WTC11 (cell line): ENCODE results near the gene RAB3D. TPM values are rescaled to one million over a fixed set of nuclear protein-coding genes. Genes with fewer than 3 reads are reported as not detected.

Source experiments
- ATAC-seq: fragments of 200-7000 bp; cut with Tn5 transposase; 2 replicates; pipeline ENCODE4 v1.10.0; 2021; ENCODE audit warnings: mild to moderate bottlenecking, moderate library complexity
- CTCF ChIA-PET: fragments of 300-600 bp; sonication (Branson Sonifier 250); formaldehyde crosslinking; loops from one replicate; lab custom pipeline; 2021; ENCODE audit warnings: antibody characterized with exemption; lab: Charles Lee
- POLR2A ChIA-PET: fragments of 350-600 bp; sonication (Branson Sonifier 250); formaldehyde crosslinking; loops from one replicate; lab custom pipeline; 2021; ENCODE audit warnings: antibody characterized with exemption; lab: Charles Lee
- DNase-seq: peaks from one replicate; pipeline ENCODE4 v3.0.0; 2021; ENCODE audit warnings: low spot score
- H3K27ac Mint-ChIP-seq: 2 replicates; pipeline ENCODE4 v1.8.0; 2021; ENCODE audit warnings: mixed read lengths
- H3K27me3 Mint-ChIP-seq: 2 replicates; pipeline ENCODE4 v1.8.0; 2021; ENCODE audit warnings: low read depth, mild to moderate bottlenecking, moderate library complexity, mixed read lengths
- H3K36me3 Mint-ChIP-seq: 2 replicates; pipeline ENCODE4 v1.8.0; 2021; ENCODE audit warnings: mixed read lengths
- H3K4me1 Mint-ChIP-seq: 2 replicates; pipeline ENCODE4 v1.8.0; 2022; ENCODE audit warnings: mixed read lengths
- H3K4me3 Mint-ChIP-seq: 2 replicates; pipeline ENCODE4 v1.8.0; 2021; ENCODE audit warnings: mild to moderate bottlenecking, moderate library complexity, mixed read lengths
- H3K9me3 Mint-ChIP-seq: 2 replicates; pipeline ENCODE4 v1.8.0; 2021; ENCODE audit warnings: mixed read lengths
- AFF4 ChIP-seq: sonication (generic); formaldehyde crosslinking; IDR thresholded peaks from 2 replicates; pipeline ENCODE4 v1.8.1; 2023; ENCODE audit warnings: mild to moderate bottlenecking, missing genetic modification reagents, borderline replicate concordance
- ARID4B ChIP-seq: sonication (generic); formaldehyde crosslinking; IDR thresholded peaks from 2 replicates; pipeline ENCODE4 v1.8.0; 2023; ENCODE audit warnings: missing genetic modification reagents, mild to moderate bottlenecking, borderline replicate concordance
- CBFB ChIP-seq: sonication (generic); formaldehyde crosslinking; IDR thresholded peaks from 2 replicates; pipeline ENCODE4 v1.8.1; 2022; ENCODE audit warnings: mild to moderate bottlenecking, low read depth, missing genetic modification reagents
- EMX1 ChIP-seq: fragments of 250-450 bp; sonication (Bioruptor Pico); IDR thresholded peaks from 2 replicates; pipeline ENCODE4 v1.8.0; 2021; ENCODE audit warnings: mild to moderate bottlenecking
- ERG ChIP-seq: fragments of 250-450 bp; sonication (Bioruptor Pico); IDR thresholded peaks from 2 replicates; pipeline ENCODE4 v1.8.0; 2021; ENCODE audit warnings: mild to moderate bottlenecking
- FOXJ3 ChIP-seq: sonication (generic); formaldehyde crosslinking; IDR thresholded peaks from 2 replicates; pipeline ENCODE4 v1.9.0; 2021; ENCODE audit warnings: missing genetic modification reagents, mild to moderate bottlenecking, borderline replicate concordance
- GRHL2 ChIP-seq: fragments of 250-450 bp; sonication (Bioruptor Pico); IDR thresholded peaks from 2 replicates; pipeline ENCODE4 v1.8.0; 2022; ENCODE audit warnings: mild to moderate bottlenecking, moderate library complexity; ENCODE audit not compliant: insufficient replicate concordance, severe bottlenecking
- IRF2 ChIP-seq: sonication (generic); formaldehyde crosslinking; IDR thresholded peaks from 2 replicates; pipeline ENCODE4 v1.8.0; 2022; ENCODE audit warnings: low read depth, missing genetic modification reagents, borderline replicate concordance
- NFYB ChIP-seq: sonication (generic); formaldehyde crosslinking; conservative IDR thresholded peaks from 2 replicates; pipeline ENCODE4 v1.8.0; 2022; ENCODE audit warnings: low read depth, missing genetic modification reagents
- SMAD3 ChIP-seq: sonication (generic); formaldehyde crosslinking; IDR thresholded peaks from 2 replicates; pipeline ENCODE4 v1.8.0; 2022; ENCODE audit warnings: missing genetic modification reagents, mild to moderate bottlenecking, borderline replicate concordance
- TCF7 ChIP-seq: sonication (generic); formaldehyde crosslinking; IDR thresholded peaks from 2 replicates; pipeline ENCODE4 v1.8.0; 2022; ENCODE audit warnings: mild to moderate bottlenecking, low read depth, missing genetic modification reagents, moderate library complexity
- TEAD1 ChIP-seq: sonication (generic); formaldehyde crosslinking; IDR thresholded peaks from 2 replicates; pipeline ENCODE4 v1.8.0; 2022; ENCODE audit warnings: mild to moderate bottlenecking, missing genetic modification reagents
- USF2 ChIP-seq: sonication (generic); formaldehyde crosslinking; IDR thresholded peaks from 2 replicates; pipeline ENCODE4 v1.8.1; 2023; ENCODE audit warnings: mild to moderate bottlenecking, missing genetic modification reagents, moderate library complexity
- ZNF232 ChIP-seq: sonication (generic); formaldehyde crosslinking; IDR thresholded peaks from 2 replicates; pipeline ENCODE4 v1.8.0; 2022; ENCODE audit warnings: mild to moderate bottlenecking, missing genetic modification reagents
- ZNF317 ChIP-seq: sonication (generic); formaldehyde crosslinking; IDR thresholded peaks from 2 replicates; pipeline ENCODE4 v1.8.1; 2023; ENCODE audit warnings: low read depth, mild to moderate bottlenecking, moderate library complexity, missing genetic modification reagents, borderline replicate concordance
- ZNF396 ChIP-seq: fragments of 250-450 bp; sonication (Bioruptor Pico); IDR thresholded peaks from 2 replicates; pipeline ENCODE4 v1.8.0; 2021; ENCODE audit warnings: mild to moderate bottlenecking, moderate library complexity, borderline replicate concordance
- ZNF512 ChIP-seq: sonication (generic); formaldehyde crosslinking; IDR thresholded peaks from 2 replicates; pipeline ENCODE4 v1.8.1; 2022; ENCODE audit warnings: missing genetic modification reagents, borderline replicate concordance
- total RNA-seq: library from RNA; stranded (reverse); gene quantifications from 3 replicates; pipeline ENCODE4 v1.2.3, GENCODE V29; 2021

The RAB3D gene
- total RNA-seq, 1 experiment from 2014 or later, result 18.9 TPM

- TF ChIP-seq AFF4 (CRISPR knock-in tag) (no peak), NFYB (CRISPR knock-in tag) (no peak), ARID4B (CRISPR knock-in tag) (peak; percentile 62; the same call in 1 of the 2 replicates), ZNF232 (CRISPR knock-in tag) (no peak), FOXJ3 (CRISPR knock-in tag) (no peak), TEAD1 (CRISPR knock-in tag) (no peak; the same call in 1 of the 2 replicates), TCF7 (CRISPR knock-in tag) (no peak)
- TF ChIP-seq, all 79 proteins: peak for 10
These were observed at the start of gene RAB3D (continued) for GRCh38 chr19:11339254-11340098.

GRCh38 chr19:11387162-11388034 lies 47.9 kb upstream of the RAB3D start:
- H3K4me3 Mint-ChIP-seq, result no peak overlapping the region
- DNase-seq, result no peak
- ATAC-seq, result no peak
- no peak overlapping the region for H3K27ac Mint-ChIP-seq
- POLR2A ChIA-PET, result no interaction called here
- H3K4me1 Mint-ChIP-seq, result peaks cover 5% of the 10 kb centered on the region; the same call in 1 of the 2 replicates
- 0 out of 2 replicates have a peak, but pooled peaks cover 3% of the 10 kb centered on the region for H3K36me3 Mint-ChIP-seq
- CTCF ChIA-PET, result interaction anchor here (0.7 to 0.8 kb wide), 2 partner anchors 26 to 505 kb away, joined by 3 to 4 read pairs; no protein-coding TSS in a partner anchor
- H3K27me3 Mint-ChIP-seq, result no peaks in the 10 kb centered on the region; the same call in 1 of the 2 replicates
- peaks cover 9% of the 10 kb centered on the region for H3K9me3 Mint-ChIP-seq
- no peak for TF ChIP-seq IRF2 (CRISPR knock-in tag)
- TF ChIP-seq ZNF396 (CRISPR knock-in tag), result no peak
- no peak for TF ChIP-seq ZNF317
- no peak for TF ChIP-seq USF2 (CRISPR knock-in tag)
- TF ChIP-seq GRHL2 (CRISPR knock-in tag), result no peak
- no peak for TF ChIP-seq ZNF232 (CRISPR knock-in tag)
- TF ChIP-seq CBFB (CRISPR knock-in tag), result no peak
- no peak for TF ChIP-seq SMAD3 (CRISPR knock-in tag)
- no peak for TF ChIP-seq ZNF512 (CRISPR knock-in tag)
- TF ChIP-seq ERG (CRISPR knock-in tag), result no peak
- TF ChIP-seq TCF7 (CRISPR knock-in tag), result no peak
- TF ChIP-seq EMX1 (CRISPR knock-in tag), result no peak
